SK-N-SH treated with all-trans-retinoic acid at 6 μM for 48 hours (cell line): ENCODE measurements around the gene ID2.

Experiments used
- ATAC-seq: fragments of 200-7000 bp; cut with Tn5 transposase; 3 replicates; pipeline ENCODE4 v1.9.1; 2020; ENCODE audit warnings: mild to moderate bottlenecking, moderate library complexity
- BACH2 ChIP-seq: fragments of 250-450 bp; sonication (Bioruptor Pico); IDR thresholded peaks from 2 replicates; pipeline ENCODE4 v1.9.0; 2021; ENCODE audit warnings: mild to moderate bottlenecking, borderline replicate concordance
- CSDC2 ChIP-seq: fragments of 250-450 bp; sonication (Bioruptor Pico); IDR thresholded peaks from 2 replicates; pipeline ENCODE4 v1.5.0; 2020; ENCODE audit warnings: mild to moderate bottlenecking, moderate library complexity
- GLIS3 ChIP-seq: fragments of 250-450 bp; sonication (Bioruptor Pico); IDR thresholded peaks from 2 replicates; pipeline ENCODE4 v1.5.0; 2020; ENCODE audit warnings: mild to moderate bottlenecking, moderate library complexity
- ISL1 ChIP-seq: fragments of 250-450 bp; sonication (Bioruptor Pico); IDR thresholded peaks from 2 replicates; pipeline ENCODE4 v2.1.2; 2022; ENCODE audit warnings: mild to moderate bottlenecking, moderate library complexity
- OSR1 ChIP-seq: fragments of 250-450 bp; sonication (Bioruptor Pico); IDR thresholded peaks from 2 replicates; pipeline ENCODE4 v1.8.0; 2022; ENCODE audit warnings: moderate library complexity, mild to moderate bottlenecking, inconsistent platforms
- POU6F1 ChIP-seq: fragments of 250-450 bp; sonication (Bioruptor Pico); IDR thresholded peaks from 2 replicates; pipeline ENCODE4 v1.8.0; 2021; ENCODE audit warnings: low read depth, mild to moderate bottlenecking, moderate library complexity, borderline replicate concordance
- PPARA ChIP-seq: fragments of 250-450 bp; sonication (Bioruptor Pico); IDR thresholded peaks from 2 replicates; pipeline ENCODE4 v1.5.0; 2020; ENCODE audit warnings: mild to moderate bottlenecking, borderline replicate concordance
- RARB ChIP-seq: fragments of 250-450 bp; sonication (Bioruptor Pico); IDR thresholded peaks from 2 replicates; pipeline ENCODE4 v1.8.0; 2021; ENCODE audit warnings: mild to moderate bottlenecking, moderate library complexity
- SNAI2 ChIP-seq: fragments of 250-450 bp; sonication (Bioruptor Pico); IDR thresholded peaks from 2 replicates; pipeline ENCODE4 v1.5.0; 2020; ENCODE audit warnings: mild to moderate bottlenecking, moderate library complexity
- TCF4 ChIP-seq: fragments of 250-450 bp; sonication (Bioruptor Pico); IDR thresholded peaks from 2 replicates; pipeline ENCODE4 v1.8.0; 2021; ENCODE audit warnings: mild to moderate bottlenecking, moderate library complexity, borderline replicate concordance
- TOX ChIP-seq: fragments of 250-450 bp; sonication (Bioruptor Pico); IDR thresholded peaks from 2 replicates; pipeline ENCODE4 v1.8.0; 2021; ENCODE audit warnings: mild to moderate bottlenecking, moderate library complexity, borderline replicate concordance
- ZFP3 ChIP-seq: fragments of 250-450 bp; sonication (Bioruptor Pico); IDR thresholded peaks from 2 replicates; pipeline ENCODE4 v1.5.0; 2020; ENCODE audit warnings: mild to moderate bottlenecking, moderate library complexity
- ZFP30 ChIP-seq: fragments of 450-650 bp; formaldehyde crosslinking; IDR thresholded peaks from 2 replicates; pipeline ENCODE4 v1.5.0; 2022; ENCODE audit warnings: mild to moderate bottlenecking, moderate library complexity
- ZNF565 ChIP-seq: fragments of 450-650 bp; formaldehyde crosslinking; conservative IDR thresholded peaks from 2 replicates; pipeline ENCODE4 v1.5.0; 2020; ENCODE audit warnings: low read depth, mild to moderate bottlenecking, moderate library complexity
- ZNF70 ChIP-seq: fragments of 450-650 bp; formaldehyde crosslinking; IDR thresholded peaks from 2 replicates; pipeline ENCODE4 v1.5.0; 2020; ENCODE audit warnings: mild to moderate bottlenecking, moderate library complexity
- TF ChIP-seq, protein P1 (sequence below): fragments of 250-450 bp; sonication (Bioruptor Pico); IDR thresholded peaks from 2 replicates; pipeline ENCODE4 v1.8.0; 2020; ENCODE audit warnings: mild to moderate bottlenecking, moderate library complexity, borderline replicate concordance
- TF ChIP-seq, protein P2 (sequence below): fragments of 250-450 bp; sonication (Bioruptor Pico); IDR thresholded peaks from 2 replicates; pipeline ENCODE4 v1.5.1; 2021; ENCODE audit warnings: mild to moderate bottlenecking, moderate library complexity

Gene ID2

DNA sequence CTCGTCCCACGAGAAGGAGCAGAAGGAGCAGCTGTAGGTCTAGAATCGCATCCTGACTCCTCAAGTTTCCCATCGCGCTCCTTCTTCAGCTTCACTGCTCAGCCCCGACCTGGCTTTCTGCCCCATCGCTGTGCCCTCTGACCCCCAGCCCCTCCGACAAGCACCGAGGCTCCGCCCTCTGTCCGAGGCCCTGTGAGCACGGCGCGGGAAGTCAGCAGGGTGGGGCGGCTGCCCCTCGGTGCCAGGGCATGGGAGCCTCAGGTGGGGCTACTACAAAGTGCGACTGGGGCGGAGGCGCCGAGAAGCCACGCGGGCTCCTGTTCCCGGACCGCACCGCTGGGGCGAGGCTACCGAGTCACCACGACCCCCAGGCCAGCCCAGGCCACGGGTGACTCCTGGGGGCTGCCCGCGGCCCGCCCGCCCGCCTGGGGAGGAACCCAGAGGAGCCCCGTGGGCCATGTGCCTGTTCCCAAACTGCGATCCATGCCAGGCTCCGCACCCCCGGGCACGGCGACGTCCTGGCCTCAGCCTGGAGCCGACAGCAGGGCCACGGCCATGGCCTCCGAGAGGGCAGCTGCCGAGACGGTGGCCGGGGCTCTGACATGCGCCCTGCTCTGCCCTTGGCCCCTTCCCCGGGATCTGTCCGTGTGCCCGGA lies 36.6 kb upstream of the ID2 start (continued):
- TF ChIP-seq, protein P1, sequence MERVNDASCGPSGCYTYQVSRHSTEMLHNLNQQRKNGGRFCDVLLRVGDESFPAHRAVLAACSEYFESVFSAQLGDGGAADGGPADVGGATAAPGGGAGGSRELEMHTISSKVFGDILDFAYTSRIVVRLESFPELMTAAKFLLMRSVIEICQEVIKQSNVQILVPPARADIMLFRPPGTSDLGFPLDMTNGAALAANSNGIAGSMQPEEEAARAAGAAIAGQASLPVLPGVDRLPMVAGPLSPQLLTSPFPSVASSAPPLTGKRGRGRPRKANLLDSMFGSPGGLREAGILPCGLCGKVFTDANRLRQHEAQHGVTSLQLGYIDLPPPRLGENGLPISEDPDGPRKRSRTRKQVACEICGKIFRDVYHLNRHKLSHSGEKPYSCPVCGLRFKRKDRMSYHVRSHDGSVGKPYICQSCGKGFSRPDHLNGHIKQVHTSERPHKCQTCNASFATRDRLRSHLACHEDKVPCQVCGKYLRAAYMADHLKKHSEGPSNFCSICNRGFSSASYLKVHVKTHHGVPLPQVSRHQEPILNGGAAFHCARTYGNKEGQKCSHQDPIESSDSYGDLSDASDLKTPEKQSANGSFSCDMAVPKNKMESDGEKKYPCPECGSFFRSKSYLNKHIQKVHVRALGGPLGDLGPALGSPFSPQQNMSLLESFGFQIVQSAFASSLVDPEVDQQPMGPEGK (CRISPR knock-in tag): no peak
- TF ChIP-seq, protein P2, sequence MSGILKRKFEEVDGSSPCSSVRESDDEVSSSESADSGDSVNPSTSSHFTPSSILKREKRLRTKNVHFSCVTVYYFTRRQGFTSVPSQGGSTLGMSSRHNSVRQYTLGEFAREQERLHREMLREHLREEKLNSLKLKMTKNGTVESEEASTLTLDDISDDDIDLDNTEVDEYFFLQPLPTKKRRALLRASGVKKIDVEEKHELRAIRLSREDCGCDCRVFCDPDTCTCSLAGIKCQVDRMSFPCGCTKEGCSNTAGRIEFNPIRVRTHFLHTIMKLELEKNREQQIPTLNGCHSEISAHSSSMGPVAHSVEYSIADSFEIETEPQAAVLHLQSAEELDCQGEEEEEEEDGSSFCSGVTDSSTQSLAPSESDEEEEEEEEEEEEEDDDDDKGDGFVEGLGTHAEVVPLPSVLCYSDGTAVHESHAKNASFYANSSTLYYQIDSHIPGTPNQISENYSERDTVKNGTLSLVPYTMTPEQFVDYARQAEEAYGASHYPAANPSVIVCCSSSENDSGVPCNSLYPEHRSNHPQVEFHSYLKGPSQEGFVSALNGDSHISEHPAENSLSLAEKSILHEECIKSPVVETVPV (CRISPR knock-in tag): no peak
- TF ChIP-seq, all 23 proteins: peak for 0

GRCh38 chr2:8646731-8647461 lies 35.0 kb upstream of the ID2 start:
- no peak for ATAC-seq
- TF ChIP-seq OSR1 (CRISPR knock-in tag) (no peak), CSDC2 (CRISPR knock-in tag) (no peak), PPARA (CRISPR knock-in tag) (no peak)

DNA sequence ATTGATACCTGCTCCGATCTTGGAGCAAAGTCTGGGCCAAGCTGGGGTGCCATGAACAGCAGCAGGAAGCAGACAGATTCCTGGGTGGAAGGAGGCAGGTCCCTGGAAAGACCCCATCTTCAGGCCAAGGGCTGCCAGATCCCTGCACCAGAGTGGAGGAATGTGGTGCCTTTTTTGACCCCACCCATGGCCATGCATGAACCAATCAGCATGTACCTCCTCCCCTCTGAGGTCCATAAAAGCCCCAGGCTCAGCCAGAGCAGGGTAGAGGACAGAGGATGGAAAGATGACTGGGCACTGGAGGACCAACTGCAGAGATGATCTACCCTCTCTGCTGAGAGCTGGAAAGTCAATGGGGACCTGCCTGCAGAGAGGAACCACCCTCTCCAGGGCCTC lies 34.4 kb upstream of the ID2 start:
- no peak for ATAC-seq
- no peak for TF ChIP-seq PPARA (CRISPR knock-in tag)
- TF ChIP-seq BACH2 (CRISPR knock-in tag): no peak
- TF ChIP-seq, protein P2 (CRISPR knock-in tag): no peak
- no peak for TF ChIP-seq ZFP30
- no peak for TF ChIP-seq TOX (CRISPR knock-in tag)
- no peak for TF ChIP-seq ZFP3 (CRISPR knock-in tag)
- TF ChIP-seq ZNF565 (CRISPR knock-in tag): no peak
- TF ChIP-seq CSDC2 (CRISPR knock-in tag): no peak
- no peak for TF ChIP-seq SNAI2
- TF ChIP-seq RARB (CRISPR knock-in tag): no peak
- no peak for TF ChIP-seq OSR1 (CRISPR knock-in tag)

GRCh38 chr2:8648441-8649213 lies 33.2 kb upstream of the ID2 start:
- ATAC-seq: no peak
- TF ChIP-seq ZFP30 (no peak), BACH2 (CRISPR knock-in tag) (no peak), ISL1 (CRISPR knock-in tag) (no peak), ZNF70 (CRISPR knock-in tag) (no peak), POU6F1 (CRISPR knock-in tag) (no peak), PPARA (CRISPR knock-in tag) (no peak), GLIS3 (CRISPR knock-in tag) (no peak), TOX (CRISPR knock-in tag) (no peak), RARB (CRISPR knock-in tag) (no peak), CSDC2 (CRISPR knock-in tag) (no peak), ZNF565 (CRISPR knock-in tag) (no peak), TCF4 (CRISPR knock-in tag) (no peak)
- TF ChIP-seq, protein P1 (CRISPR knock-in tag): no peak
